Measurements from ENCODE around the gene SCNN1A.

- TF ChIP-seq, protein P1, sequence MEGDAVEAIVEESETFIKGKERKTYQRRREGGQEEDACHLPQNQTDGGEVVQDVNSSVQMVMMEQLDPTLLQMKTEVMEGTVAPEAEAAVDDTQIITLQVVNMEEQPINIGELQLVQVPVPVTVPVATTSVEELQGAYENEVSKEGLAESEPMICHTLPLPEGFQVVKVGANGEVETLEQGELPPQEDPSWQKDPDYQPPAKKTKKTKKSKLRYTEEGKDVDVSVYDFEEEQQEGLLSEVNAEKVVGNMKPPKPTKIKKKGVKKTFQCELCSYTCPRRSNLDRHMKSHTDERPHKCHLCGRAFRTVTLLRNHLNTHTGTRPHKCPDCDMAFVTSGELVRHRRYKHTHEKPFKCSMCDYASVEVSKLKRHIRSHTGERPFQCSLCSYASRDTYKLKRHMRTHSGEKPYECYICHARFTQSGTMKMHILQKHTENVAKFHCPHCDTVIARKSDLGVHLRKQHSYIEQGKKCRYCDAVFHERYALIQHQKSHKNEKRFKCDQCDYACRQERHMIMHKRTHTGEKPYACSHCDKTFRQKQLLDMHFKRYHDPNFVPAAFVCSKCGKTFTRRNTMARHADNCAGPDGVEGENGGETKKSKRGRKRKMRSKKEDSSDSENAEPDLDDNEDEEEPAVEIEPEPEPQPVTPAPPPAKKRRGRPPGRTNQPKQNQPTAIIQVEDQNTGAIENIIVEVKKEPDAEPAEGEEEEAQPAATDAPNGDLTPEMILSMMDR (IDR thresholded peaks at IDR 0.05) = no peak
- TF ChIP-seq POLR2A (IDR thresholded peaks at IDR 0.05) (no peak), POLR2AphosphoS5 (IDR thresholded peaks at IDR 0.05) (no peak), EP300 (IDR thresholded peaks at IDR 0.05) (no peak)
Observed at GRCh38 chr12:6316921-6317692, 58.3 kb downstream of the SCNN1A start.
